Measurements from ENCODE around the gene ENSA. TPM values are rescaled to one million over a fixed set of nuclear protein-coding genes. Genes with fewer than 3 reads are reported as not detected.

The ENSA gene
- total and polyA plus RNA-seq, 2 donors (not counting 3 experiments of a cell fraction or from before 2014, with no cell fraction given), result 32.4 to 155 TPM

- no TSS peak for BruUV-seq (replicated peaks)
- intact Hi-C loops (cut with micrococcal nuclease) (no loop called here), dilution Hi-C loops (cut with MboI; ENCODE audit: extremely low pct_ligation_motif_present, low sequenced_read_pairs) (no loop called here)
- Histone ChIP-seq H3K36me3 (ENCODE audit: control insufficient read depth in 2 of 2, extremely low read depth in 1 of 2, insufficient read depth in 2 of 2, low read length in 2 of 2) (peaks cover 0 to 5% of the 10 kb centered on the region in 2 experiments), H3K27me3 (ENCODE audit: control insufficient read depth in 2 of 2, insufficient read depth in 2 of 2, low read length in 2 of 2) (no peaks in the 10 kb centered on the region), H3K4me2 (ENCODE audit: insufficient read depth, low read length) (no peak overlapping the region), H3K27ac (ENCODE audit: insufficient read depth, low read depth, low read length) (no peak overlapping the region), H3K4me1 (ENCODE audit: control insufficient read depth, extremely low read depth, insufficient read depth, low read length) (no peaks in the 10 kb centered on the region), H3K9ac (replicated peaks; ENCODE audit: extremely low read depth, insufficient read depth, low read length) (no peak overlapping the region), H3K9me3 (replicated peaks; ENCODE audit: control insufficient read depth, insufficient read depth, low read length) (no peaks in the 10 kb centered on the region), H3K79me2 (ENCODE audit: control insufficient read depth, insufficient read depth, low read length) (peaks cover 5% of the 10 kb centered on the region), H4K20me1 (replicated peaks; ENCODE audit: control insufficient read depth, extremely low read depth, insufficient read depth, low read length) (no peaks in the 10 kb centered on the region), H3K9me1 (replicated peaks; ENCODE audit: control insufficient read depth, extremely low read depth, insufficient read depth, low read length) (no peaks in the 10 kb centered on the region), H2AFZ (ENCODE audit: low read depth, low read length) (no peak overlapping the region), H3K4me3 (replicated peaks in 1 of 3; ENCODE audit: insufficient read depth in 1 of 3, low read depth in 1 of 3, low read length in 3 of 3) (no peak overlapping the region)
- ChIA-PET POLR2A (no interaction called here), CTCF (interaction anchor here (1.1 to 1.3 kb wide), 2 partner anchors 14 to 134 kb away, joined by 3 to 5 read pairs; no protein-coding TSS in a partner anchor)
- DNase-seq (ENCODE audit: low read depth, low spot score) (no peak), FAIRE-seq (no peak)
- TF ChIP-seq MYC (IDR thresholded peaks at IDR 0.05; ENCODE audit: low read depth, low read length) (no peak), POLR2AphosphoS5 (IDR thresholded peaks at IDR 0.05; ENCODE audit: insufficient read depth, low read depth, low read length) (no peak), FOS (IDR thresholded peaks at IDR 0.05; ENCODE audit: borderline replicate concordance, insufficient read depth, low read length) (no peak), POLR2A (IDR thresholded peaks at IDR 0.05; ENCODE audit: low read depth, low read length) (no peak), EZH2 (IDR thresholded peaks at IDR 0.05; ENCODE audit: borderline replicate concordance, low read depth, low read length, severe bottlenecking) (no peak), JUN (IDR thresholded peaks at IDR 0.05; ENCODE audit: borderline replicate concordance, insufficient read depth, insufficient read length, low read depth) (no peak), GATA2 (IDR thresholded peaks at IDR 0.05; ENCODE audit: insufficient read depth, insufficient read length, low read depth, low read length) (no peak), CTCF (IDR thresholded peaks at IDR 0.05; ENCODE audit: extremely low read depth in 1 of 2, insufficient read depth in 1 of 2, low read depth in 1 of 2, low read length in 2 of 2) (no peak), MAX (IDR thresholded peaks at IDR 0.05; ENCODE audit: insufficient read depth, insufficient read length) (no peak)
These were observed 49.6 kb upstream of the ENSA start for GRCh38 chr1:150678988-150679387.
